Hepatic stellate cell (primary cell): ENCODE data around the gene TMEM53.

Source experiments
- DNase-seq: peaks from one replicate; pipeline ENCODE4 v3.0.0; 2011; ENCODE audit warnings: low spot score

The TMEM53 gene

GRCh38 chr1:44603718-44604117, 70.6 kb downstream of the TMEM53 start:
- no peak for DNase-seq
